ENCODE data around the gene TMEM259. TPM values are rescaled to one million over a fixed set of nuclear protein-coding genes. Genes with fewer than 3 reads are reported as not detected.

The TMEM259 gene
- total and polyA plus RNA-seq, 2 of the 13 experiments (the other 11 are each of a cell fraction or from before 2014, with no cell fraction given) = 64.7 to 164 TPM

GRCh38 chr19:974564-975257, 46.2 kb downstream of the TMEM259 start (continued):
- TF ChIP-seq HNRNPH1 (optimal IDR thresholded peaks at IDR 0.05; ENCODE audit: low read depth, low read length) (peak; percentile 63), RFX1 (IDR thresholded peaks at IDR 0.05) (no peak)

DNA sequence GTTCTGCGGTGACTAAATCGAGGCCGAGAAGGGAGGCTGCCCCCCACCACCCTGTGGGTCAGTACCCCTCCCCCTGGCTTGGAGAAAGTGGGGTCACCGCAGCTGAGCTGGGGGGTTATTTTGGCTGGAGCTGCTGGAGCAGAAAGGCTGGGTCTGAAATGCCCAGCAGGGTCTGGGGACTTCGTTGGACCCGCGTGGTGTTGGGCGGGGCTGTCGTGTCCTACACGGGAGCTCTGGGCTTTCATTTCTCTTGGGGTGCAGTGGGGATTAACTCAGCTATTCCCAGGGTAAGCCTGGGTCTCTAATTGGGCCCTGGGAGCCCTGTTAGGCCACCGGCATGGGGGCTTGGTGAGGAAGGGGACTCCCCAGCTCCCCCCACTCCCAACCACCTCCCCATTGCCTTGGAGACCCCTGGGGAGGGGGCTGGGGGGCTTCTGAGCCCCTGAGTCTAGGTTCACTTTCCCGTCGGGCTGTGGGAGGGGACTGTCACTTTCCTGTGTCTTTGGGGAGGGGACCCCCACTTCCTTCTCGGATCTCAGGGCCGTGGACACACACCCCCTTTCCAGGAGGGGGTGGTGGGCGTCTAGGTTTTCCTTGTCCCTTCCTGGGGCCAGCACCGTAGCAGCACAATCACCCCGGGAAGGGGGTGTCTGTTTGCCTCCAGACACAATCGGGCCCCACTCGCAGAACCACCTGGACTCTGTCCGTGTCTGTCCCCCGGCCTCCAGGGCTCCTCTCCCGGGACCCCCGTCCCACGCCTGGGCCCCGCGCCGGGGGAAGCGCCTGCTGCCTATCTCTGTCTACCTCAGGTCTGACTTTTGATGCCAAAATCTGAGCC, 47.0 kb downstream of the TMEM259 start:
- FAIRE-seq (no peak), ATAC-seq (no peak), DNase-seq (ENCODE audit: low spot score) (no peak)
- H3K9me3 ChIP-seq (ENCODE audit: low read length) = no peaks in the 10 kb centered on the region
- no peak overlapping the region for H3K4me3 ChIP-seq (replicated peaks in 1 of 3; ENCODE audit: insufficient read depth in 1 of 3, low read depth in 2 of 3, low read length in 3 of 3)
- H3K27me3 ChIP-seq (ENCODE audit: control insufficient read depth in 1 of 2, insufficient read depth in 2 of 2, low read length in 2 of 2) = no peaks in the 10 kb centered on the region
- ChIA-PET CTCF (ENCODE audit: low intra/inter-chr PET ratio, low total read pairs) (no interaction called here), POLR2A (interaction anchor here (1.2 kb wide), 1 partner anchor 10 kb away, joined by 4 read pairs; no protein-coding TSS in a partner anchor)
- WGBS (ENCODE audit: low lambda C conversion rate) = 96% methylated on average over 25 of the region's 29 CpGs
- no peak overlapping the region for H3K27ac ChIP-seq (ENCODE audit: extremely low read length, insufficient read depth, low read length)
- in situ Hi-C loops (cut with HindIII; ENCODE audit: extremely low pct_ligation_motif_present, low pct_unique_long_range_greater_than_20kb) = no loop called here
- BruUV-seq (replicated peaks) = no TSS peak
- peaks cover 23 to 25% of the 10 kb centered on the region in 2 experiments for H3K36me3 ChIP-seq (replicated peaks in 1 of 2; ENCODE audit: control insufficient read depth in 1 of 2, insufficient read depth in 2 of 2, low read length in 2 of 2)
- TF ChIP-seq ZNF563 (CRISPR knock-in tag; IDR thresholded peaks at IDR 0.05) (0 out of 2 replicates have a peak, but pooled peaks have one; percentile 30), POLR2A (IDR thresholded peaks at IDR 0.05; ENCODE audit: insufficient read depth in 1 of 2, low read depth in 2 of 2, low read length in 2 of 2) (peak in 1 of 2 experiments; percentile 18; a peak in 1 of 4 replicates), AGO2 (optimal IDR thresholded peaks at IDR 0.05; ENCODE audit: low read depth, low read length) (peak; percentile 6), RBM22 (optimal IDR thresholded peaks at IDR 0.05; ENCODE audit: low read length) (peak; percentile 92), ZFP36 (IDR thresholded peaks at IDR 0.05; ENCODE audit: borderline replicate concordance, low read depth, low read length, partially characterized antibody) (no peak), PAF1 (CRISPR knock-in tag; IDR thresholded peaks at IDR 0.05) (peak; percentile 7; the same call in 1 of the 2 replicates), POLR2G (IDR thresholded peaks at IDR 0.05; ENCODE audit: low read depth, low read length) (peak; percentile 43), NONO (IDR thresholded peaks at IDR 0.05) (no peak), NONO (CRISPR knock-in tag; conservative IDR thresholded peaks at IDR 0.05) (peak; percentile 41; the same call in 1 of the 2 replicates), ZNF652 (CRISPR knock-in tag; IDR thresholded peaks at IDR 0.05; ENCODE audit: borderline replicate concordance, low read depth) (no peak), AKAP8 (CRISPR knock-in tag; IDR thresholded peaks at IDR 0.05) (0 out of 2 replicates have a peak, but pooled peaks have one; percentile 4)
- no peak overlapping the region for H3K9ac ChIP-seq (ENCODE audit: insufficient read depth, low read depth, low read length)
- no peak overlapping the region for H2AFZ ChIP-seq (ENCODE audit: low read length)
- no peaks in the 10 kb centered on the region for H4K20me1 ChIP-seq (ENCODE audit: insufficient read depth, low read length)
- no peaks in the 10 kb centered on the region for H3K79me2 ChIP-seq (ENCODE audit: insufficient read depth, low read length)
- no peaks in the 10 kb centered on the region for H3K4me1 ChIP-seq (ENCODE audit: insufficient read depth, low read length)
- intact Hi-C loops (cut with micrococcal nuclease; ENCODE audit: unreplicated experiment) = no loop called here
- H3K4me2 ChIP-seq (ENCODE audit: low read depth, low read length) = no peak overlapping the region

Measured in HepG2 (cell line).